GM21423 (cell line): ENCODE data around the gene ARHGAP22.

Source experiments
- ATAC-seq: cut with Tn5 transposase; IDR thresholded peaks from one replicate; pipeline ENCODE4 v1.9.1; 2021; ENCODE audit warnings: mild to moderate bottlenecking, moderate library complexity; ENCODE audit not compliant: unreplicated experiment

ARHGAP22 gene

DNA sequence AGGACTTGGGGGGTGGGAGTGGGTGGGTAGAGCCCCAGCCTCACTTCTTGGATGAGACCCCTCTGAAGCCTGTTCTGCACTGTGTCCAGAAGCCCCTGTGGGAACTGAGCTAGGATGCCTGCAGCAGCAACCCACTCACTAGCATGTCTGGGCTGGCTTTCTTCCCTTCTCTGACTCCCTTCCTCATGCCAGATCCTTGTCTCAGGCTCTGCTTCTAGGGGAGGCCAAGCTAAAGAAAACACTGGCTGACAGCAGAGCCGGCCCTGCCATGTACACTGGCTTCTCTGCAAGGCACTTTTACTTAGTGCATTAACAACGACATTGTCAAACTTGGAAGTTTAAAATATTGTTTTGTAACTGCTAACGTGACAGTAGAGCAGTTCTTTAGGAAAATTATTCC is 50.2 kb downstream of the ARHGAP22 start:
- ATAC-seq = no peak

DNA sequence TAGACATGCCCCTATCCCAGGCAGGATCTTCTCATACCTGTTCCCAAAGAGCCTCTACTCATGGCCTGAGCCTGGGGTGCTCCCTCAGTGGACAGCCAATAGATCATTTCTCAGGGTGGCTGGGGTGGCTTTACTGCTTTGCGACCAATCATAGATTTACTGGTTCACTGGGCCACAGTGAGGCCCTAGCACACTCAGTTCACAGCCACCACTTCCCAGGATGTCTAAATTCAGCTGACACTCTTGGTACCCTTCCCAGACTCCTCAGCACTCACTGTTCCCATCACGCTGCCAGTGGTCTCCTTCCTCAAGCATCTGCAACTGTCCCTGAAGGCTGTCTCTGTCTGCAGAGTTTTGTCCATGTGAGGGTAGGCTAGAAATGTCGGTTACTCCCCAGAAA is 50.6 kb downstream of the ARHGAP22 start:
- no peak for ATAC-seq

DNA sequence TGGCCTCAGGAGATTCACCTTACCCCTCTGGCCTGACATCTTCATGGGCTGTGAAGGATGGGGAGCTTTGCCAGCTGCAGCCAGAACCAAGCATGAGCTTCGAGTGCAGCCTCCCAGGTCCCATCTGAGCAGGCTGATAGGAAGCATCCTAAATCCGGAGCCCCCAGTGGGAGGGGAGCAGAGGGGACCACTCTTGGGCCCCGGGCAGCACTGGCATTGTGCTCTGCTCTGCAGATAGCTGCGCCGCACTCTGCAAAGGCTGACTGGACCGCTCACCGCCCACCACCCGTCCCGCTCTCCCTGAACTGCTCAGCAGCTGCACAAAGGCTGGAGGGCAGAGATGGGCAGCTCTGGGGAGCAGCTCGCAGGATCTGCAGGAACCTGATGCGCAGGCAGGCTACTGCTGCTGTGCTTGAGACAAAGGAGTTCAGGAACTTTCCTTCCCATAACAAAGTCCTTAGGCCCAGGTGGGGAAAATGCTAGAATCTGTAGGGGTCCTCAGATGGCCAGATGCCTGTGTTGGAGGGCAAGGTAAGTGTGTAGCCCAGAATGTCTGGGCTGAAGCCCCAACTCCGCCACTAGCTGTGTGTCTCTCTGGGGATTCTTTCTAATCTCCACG is 51.8 kb downstream of the ARHGAP22 start:
- no peak for ATAC-seq

DNA sequence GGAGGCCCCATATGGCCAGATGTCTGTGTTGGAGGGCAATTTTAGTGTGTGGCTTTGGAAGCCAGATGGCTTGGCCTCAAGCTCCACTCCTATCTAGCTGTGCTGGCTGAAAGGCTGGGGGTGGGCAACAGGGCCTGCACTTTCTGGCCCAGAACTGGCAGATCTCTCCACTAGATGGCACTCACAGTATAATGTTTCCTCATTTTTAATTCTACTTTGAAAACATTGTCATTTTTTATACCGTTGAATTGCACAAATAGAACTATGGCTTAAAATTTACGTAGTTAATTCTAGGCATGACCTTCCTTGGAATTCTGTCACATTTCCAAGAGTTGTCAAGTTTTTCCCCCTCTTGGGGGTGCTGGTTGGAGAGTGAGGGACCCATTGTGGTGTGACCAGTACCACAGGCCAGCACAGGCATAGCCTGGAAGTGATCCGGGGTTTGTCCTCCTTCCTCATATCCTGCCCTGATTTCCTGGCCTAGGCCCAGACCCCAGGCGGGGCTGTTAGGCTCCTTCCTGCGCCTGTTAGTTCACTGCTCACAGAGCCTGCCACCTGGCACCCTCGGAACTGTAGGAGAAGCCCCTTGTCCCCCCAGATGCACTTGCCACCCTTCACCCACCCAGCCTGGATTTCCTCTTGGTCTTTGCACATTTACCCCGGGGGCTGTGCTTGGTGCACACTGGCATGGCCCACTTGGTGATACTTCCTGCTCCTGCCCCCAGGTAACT is 52.8 kb downstream of the ARHGAP22 start:
- ATAC-seq = no peak

DNA sequence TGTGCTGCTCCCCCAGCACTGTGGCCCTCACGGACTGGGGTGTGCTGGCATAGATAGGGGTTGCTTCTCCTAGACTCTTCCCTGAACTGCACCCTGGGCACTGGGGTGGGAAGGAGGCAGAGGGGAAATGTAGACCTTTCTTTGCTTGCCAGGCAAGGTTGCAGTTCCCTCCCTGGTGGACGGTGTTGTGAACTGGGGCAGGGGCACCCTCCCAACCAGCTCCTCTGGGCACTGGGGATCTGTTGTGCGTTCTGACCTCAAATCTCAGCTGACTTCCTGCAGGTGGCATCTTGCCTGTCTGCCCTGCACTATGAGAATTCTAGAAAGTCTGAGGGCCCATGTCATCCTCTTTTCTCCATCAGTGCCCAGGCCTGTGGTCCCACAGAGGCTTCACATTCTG is 53.9 kb downstream of the ARHGAP22 start:
- ATAC-seq = no peak

DNA sequence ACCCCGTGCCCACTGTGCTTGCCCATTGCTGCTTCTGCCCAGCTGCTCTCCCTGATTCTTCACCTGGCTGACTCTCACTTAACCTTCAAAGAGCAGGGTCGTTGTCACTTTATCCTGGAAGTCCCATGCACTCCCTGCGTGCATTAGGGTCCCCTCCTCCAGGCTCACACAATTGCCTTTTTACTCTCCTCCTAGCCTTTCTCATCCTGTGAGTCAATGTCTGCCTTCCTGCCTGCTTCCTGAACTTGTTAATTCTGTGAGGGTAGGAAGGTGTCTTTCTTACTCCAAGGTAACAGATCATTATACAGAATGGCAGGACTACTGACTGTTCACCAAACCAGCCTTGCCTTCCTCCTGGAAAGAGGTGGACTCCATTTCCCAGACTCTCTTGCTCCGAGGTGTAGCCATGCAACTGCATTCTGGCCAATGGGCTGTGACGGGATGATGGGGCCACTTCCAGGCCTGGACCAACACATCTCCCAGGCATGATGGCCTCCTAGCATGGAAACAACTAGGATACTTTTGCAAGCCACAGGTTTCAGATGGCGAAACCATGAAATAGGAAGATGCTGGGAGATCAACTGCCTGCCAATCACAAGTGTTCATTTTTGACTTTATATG is 54.7 kb downstream of the ARHGAP22 start:
- ATAC-seq = no peak

DNA sequence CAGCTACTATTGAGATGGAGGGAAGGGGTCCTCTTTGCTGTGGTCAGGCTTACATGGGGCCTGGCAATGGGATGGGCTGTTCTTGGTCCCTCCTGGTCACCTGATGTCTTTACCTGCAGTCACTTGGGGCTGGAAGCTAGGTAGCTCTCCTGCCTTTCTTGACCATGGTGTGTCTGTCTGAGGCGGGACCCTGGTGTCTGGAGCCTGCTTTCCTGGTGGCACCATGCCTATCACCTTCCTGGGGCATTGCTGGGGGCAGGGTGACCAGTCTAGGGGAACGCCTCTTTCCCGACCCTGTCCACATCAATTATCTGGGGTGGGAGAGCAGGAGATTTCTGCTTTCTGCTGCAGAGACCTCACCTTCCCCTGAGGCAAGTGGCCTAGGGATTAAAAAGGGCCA is 55.6 kb downstream of the ARHGAP22 start:
- no peak for ATAC-seq

DNA sequence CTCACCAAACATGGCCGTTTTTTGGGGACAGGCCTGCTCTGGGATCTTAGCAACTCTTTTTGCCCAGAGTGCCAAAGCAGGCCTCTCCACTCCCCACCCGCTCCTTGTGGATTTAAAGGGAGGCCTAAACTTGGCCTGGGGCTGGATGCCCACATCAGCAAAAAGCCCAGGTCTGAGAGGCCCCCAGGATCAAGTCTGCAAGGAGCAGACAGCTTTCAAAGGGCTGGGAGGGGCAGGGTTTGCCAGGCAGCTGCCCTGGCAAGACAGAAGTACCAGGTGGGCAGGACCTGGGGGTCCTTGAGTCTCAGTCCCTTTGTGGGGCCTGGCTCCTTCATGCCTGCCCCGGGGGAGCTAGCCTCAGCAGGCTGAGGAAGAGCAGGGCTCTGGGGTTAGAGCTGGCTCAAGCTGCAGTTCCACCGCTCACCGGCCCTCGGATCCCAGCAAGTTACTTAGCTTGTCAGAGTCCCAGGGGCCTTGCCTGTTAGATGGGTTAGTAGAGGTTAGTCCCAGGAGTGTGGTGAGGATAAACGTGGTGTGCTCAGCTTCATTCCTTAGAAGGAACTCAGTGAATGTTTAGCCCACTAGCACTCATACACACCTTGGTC is 56.2 kb downstream of the ARHGAP22 start:
- no peak for ATAC-seq

DNA sequence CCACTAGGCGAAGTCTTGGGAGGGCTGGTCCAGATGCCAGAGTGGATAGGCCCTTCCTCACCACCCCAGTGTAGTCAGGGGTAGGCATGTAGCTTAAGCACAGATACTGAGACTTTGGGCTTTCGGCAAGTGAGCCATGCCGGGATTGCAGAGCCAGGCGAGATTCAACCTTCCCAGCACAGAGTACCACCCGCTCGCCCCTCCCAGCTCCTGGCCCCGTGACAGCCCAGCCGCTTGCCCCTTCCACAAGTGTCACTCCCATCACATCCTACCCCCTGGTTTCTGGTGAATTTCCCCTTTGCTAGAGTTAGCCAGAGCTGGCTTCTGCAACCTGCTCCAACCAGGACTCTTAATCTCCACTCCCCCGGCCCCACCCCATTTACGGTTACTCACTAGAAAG is 56.9 kb downstream of the ARHGAP22 start:
- ATAC-seq = no peak

DNA sequence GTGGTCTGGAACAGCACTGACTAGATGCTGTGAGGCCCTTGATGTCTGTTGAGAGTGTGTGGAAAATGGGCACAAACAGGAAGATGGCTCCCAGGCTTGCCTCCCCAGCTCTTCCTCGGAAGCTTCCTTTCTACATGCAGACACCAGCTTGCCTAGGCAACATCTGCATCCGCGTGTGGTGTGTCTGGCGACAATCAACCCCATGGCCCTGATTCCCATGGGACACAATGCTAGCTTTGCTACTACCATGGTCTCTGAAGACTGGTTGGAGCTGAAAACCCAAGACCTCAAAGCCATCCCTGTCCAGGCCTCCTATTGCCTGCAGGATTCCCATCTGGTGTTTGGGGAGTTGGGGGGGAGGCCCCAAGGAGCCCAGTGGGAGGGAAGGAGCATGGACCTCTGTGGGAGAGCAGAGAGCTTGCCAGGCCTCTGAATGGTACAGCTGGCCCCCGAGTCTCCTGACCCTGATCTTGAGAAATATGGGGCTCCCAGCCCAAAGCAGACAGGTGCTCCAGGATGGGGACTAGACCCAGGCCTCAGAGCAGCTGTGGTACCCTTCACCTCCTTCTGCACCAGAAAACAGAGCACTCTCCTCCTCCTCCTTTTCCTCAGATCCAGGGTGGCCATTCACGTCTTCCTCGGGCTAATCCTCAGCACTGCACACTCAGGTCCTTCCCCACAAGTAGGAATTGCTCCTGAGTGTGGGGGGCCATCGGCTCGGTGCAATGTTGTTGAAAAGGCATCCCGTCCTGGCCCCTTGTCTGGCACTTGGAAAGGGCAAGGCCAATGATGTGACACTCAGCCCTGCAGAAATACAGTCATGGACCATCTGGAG is 57.6 kb downstream of the ARHGAP22 start:
- no peak for ATAC-seq

DNA sequence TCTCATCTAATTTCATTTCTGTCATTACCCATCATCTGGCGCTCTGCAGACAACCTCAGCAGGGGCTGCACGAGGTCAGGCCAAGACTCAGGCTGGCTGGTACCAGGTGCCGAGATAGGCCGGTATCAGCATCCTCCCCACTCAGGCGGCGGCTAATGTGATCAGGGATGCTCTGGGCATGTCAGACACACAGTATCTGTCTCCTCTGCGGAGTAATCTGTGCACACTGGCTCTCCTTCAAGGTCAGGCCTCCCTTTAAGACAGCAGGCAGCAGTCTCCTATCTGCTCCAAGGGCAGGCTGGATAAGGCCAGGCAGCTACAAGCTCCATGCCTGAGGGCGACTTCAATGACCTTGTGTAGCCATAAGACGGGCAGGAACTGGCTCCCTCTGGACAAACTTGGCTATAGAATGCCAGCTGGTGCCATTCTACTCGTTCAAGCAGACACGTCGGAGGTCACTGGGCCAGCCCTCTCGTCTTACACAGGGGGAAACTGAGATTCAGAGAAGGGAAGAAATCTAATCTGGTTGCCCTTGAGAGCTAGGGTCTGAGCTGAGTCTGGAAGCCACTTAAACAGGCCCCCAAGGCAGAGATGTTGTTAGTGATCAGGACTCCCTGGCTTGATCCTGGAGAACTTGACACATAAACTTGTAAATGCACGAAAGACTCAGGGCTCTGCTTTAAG is 59.3 kb downstream of the ARHGAP22 start:
- ATAC-seq = no peak

DNA sequence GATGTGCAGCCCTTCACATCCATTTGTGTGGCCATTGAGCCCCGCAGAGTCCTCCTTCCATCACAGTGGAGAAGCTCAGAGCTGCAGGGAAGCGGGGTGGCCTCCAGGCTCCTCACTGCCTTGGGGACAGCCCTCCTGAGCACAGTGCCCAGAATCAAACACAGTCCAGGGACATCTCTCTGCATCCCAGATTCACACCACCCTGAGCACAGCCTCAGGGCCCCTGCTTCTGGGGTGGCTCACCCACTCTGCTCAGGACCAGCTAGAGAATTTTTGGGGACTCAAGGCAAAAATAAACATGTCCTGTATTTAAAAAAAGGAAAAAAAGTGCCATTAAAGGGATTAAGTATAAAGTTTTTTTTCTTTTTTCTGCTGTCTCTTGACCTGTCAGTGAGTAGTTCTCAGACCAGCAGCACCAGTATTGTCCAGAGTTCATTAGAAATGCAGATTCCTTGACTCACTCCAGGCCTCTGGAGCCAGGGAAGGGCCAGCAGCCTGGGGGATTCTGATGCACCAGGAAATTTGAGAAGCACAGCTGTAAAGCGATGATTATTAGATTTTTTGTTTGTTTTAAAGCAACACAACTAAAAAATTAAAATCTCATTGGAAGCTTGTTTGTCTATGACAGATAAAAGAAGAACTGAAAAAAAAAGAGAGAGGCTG is 61.6 kb downstream of the ARHGAP22 start:
- no peak for ATAC-seq

DNA sequence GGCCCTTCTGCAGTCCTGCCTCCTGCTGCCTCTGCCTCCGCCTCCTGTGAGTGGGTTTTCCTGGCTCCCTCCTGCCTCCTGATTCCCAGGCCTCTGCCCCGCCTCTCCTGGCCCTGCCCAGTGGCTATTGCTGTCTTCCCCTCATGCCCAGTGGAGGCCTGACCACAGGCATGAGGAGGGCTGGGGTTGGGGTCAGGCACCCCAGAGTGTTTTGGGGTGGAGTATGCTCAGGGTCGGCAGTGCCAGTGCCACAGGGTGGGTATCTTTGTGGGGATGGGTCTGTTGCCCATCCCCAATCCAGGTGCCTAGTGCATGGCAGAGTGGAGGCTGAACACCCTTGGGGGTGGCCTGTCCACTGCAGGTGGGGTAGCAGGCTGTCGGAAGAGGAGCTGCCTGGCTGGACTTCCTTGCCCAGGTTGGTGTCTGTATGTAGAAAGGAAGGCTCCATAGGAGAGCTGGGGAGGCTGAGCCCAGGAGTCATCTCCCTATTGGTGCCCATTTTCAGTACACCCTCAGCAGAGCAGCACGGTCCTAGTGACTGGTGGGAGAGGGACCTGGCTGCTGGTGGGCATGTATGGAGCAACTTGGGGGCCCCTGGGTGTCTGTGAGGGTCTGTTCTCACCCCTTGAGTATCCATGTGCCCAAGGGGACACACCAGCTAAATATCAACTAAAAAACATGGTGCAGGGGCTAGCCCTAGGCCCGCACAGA is 62.2 kb downstream of the ARHGAP22 start:
- no peak for ATAC-seq

DNA sequence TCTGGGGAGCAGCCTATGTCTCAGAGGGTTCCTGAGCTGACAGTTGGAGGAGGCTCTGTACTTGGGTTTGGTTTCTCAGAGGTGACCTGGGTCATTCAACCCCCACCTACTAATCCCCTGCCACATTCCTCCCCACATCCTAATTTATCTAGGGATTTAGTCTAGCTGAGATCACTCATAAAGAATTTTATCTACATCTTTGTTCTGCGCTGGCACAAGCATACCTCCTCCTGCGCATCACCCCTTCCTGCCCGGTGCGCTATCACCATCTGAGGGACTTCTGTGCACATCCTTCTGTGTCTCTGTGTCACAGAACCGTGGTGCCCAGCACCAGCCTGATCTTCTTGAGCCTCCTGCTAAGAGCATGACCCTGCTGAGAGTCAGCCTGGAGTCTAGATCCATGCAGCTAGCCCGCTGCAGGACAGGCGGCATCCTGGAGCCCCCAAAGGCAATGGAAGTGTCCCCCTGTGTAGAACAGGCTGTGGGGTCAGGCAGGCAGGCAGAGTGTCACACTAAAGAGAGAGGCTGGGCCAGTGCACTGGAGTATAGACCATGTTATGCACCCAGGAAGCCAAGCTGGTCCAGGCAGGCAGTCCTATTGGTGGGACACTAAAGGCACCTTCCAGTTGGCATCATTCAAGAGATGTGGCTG is 63.6 kb downstream of the ARHGAP22 start:
- ATAC-seq = no peak

DNA sequence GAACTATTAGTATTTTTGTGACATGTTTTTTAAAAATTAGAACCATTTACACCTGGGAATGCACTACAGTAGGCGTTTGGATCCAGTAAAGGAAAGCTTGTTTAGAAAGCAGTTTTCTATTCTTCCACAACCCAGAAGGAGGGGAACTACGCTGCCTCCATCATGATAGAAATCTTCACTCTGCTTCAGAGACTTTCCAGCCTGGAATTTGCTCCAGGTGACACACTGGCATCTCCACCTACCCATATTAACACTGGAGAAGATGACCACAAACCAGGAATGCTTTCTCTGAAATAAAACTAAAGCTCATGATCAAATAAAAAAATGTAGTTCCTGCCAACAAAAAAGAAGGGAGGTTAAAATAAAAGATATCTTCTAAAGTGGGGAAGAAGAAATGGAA is 66.3 kb downstream of the ARHGAP22 start:
- no peak for ATAC-seq

DNA sequence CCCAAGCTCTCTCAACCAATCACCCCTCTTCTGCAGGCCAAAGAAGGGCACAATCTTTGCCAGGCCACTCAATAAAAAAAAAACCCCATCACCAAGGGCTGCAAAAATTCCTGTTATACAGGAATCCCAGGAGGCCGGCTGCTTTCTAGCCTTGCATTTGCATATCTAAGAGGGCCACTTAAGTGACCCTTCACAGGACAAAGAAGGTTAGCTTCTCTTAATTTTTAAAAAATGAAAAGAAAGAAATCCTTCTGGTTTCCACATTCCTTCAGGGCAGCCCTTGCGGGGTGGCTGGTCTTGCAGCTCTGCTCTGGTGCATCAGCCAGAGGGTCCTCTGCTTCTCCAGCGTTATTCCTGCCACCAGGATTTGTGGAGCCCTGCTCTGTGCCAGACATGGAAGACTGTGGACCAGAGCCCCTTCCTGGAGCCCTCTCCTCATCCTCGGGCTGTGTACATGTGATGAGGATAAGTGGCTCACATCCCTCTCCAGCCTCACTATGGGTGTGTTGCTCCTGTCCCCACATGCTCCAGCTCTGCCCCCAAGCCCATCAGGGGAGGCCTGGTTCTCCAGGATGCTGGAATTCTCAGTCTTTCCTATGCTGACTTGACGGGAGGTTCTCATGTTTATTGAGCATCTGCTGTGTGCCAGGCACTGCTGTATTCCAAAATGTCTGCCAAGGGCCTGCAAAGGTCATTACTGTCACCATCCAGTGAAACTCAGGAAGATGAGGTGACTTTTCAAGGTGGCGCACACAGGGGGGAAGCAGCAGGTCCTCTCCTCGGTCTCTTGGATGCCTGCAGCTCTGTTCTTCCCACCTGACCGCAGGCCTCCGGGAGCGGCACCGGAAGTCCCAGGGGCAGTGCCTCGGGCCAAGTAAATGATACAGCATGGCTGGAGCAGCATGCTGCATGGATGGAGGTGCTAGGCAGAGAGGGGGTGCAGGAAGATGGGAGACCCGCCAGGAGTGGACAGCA is 67.7 kb downstream of the ARHGAP22 start:
- no peak for ATAC-seq

DNA sequence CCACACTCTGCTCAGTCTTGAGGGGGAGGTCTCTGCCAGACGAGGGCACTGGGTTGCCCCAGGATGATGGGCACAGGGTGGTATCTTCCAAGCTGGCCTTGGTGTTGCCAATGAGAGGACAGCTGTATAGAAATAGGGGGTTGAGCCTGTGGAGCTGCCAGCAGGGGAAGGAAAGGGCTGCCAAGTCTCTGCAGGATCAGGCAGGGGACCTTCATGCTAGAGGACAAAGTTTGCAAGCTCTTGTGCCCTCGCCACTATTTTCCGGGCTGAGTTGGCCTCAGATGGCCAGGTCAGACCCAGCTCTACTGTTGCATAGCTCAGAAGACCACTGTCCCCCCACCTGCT is 68.7 kb downstream of the ARHGAP22 start:
- no peak for ATAC-seq
